ENCODE measurements around the gene ZNF813. TPM values are rescaled to one million over a fixed set of nuclear protein-coding genes. Genes with fewer than 3 reads are reported as not detected.
"Not testable (repeated sequence)": the region's sequence is repeated elsewhere in the genome, so short reads cannot be mapped to it uniquely, and the experiment has no call there.

Gene ZNF813
- total RNA-seq, 1 donor from 2014 or later, result 5.2 TPM

DNA sequence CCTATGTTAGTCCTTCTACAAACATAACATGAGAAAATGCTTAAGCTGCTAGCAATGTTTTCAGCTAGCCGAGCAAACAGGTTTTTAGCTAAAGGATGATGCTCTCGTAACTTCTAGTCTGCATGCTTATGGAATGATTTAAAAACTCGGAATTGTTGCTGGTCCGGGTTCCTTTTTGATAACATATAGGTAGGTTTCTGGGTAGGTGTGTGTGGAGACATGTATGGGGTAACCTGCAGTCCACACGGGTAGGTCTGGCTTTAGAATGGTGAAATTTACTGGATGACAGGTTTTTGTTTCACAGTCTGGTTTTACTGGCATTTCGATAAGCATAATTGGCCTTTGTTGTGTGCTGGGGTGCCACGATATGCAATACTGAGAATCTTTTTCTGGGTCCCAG lies 4.4 kb downstream of the ZNF813 start:
- peaks cover 2% of the 10 kb centered on the region for H3K9me3 Mint-ChIP-seq (ENCODE audit: unreplicated experiment)
- H3K4me1 Mint-ChIP-seq (ENCODE audit: low read depth, unreplicated experiment), result peaks cover 4% of the 10 kb centered on the region
- TF ChIP-seq, protein P1, sequence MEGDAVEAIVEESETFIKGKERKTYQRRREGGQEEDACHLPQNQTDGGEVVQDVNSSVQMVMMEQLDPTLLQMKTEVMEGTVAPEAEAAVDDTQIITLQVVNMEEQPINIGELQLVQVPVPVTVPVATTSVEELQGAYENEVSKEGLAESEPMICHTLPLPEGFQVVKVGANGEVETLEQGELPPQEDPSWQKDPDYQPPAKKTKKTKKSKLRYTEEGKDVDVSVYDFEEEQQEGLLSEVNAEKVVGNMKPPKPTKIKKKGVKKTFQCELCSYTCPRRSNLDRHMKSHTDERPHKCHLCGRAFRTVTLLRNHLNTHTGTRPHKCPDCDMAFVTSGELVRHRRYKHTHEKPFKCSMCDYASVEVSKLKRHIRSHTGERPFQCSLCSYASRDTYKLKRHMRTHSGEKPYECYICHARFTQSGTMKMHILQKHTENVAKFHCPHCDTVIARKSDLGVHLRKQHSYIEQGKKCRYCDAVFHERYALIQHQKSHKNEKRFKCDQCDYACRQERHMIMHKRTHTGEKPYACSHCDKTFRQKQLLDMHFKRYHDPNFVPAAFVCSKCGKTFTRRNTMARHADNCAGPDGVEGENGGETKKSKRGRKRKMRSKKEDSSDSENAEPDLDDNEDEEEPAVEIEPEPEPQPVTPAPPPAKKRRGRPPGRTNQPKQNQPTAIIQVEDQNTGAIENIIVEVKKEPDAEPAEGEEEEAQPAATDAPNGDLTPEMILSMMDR (IDR thresholded peaks at IDR 0.05; ENCODE audit: partially characterized antibody, unreplicated experiment), result no peak
- H3K36me3 Mint-ChIP-seq (ENCODE audit: unreplicated experiment), result peaks cover 6% of the 10 kb centered on the region
- H3K27ac Mint-ChIP-seq (ENCODE audit: unreplicated experiment), result no peak overlapping the region
- no peak for DNase-seq
- H3K27me3 Mint-ChIP-seq (ENCODE audit: unreplicated experiment), result no peaks in the 10 kb centered on the region
- no peak overlapping the region for H3K4me3 Mint-ChIP-seq (ENCODE audit: unreplicated experiment)

- not testable (repeated sequence) for H3K27ac Mint-ChIP-seq (ENCODE audit: unreplicated experiment); H3K4me3 Mint-ChIP-seq (ENCODE audit: unreplicated experiment); H3K27me3 Mint-ChIP-seq (ENCODE audit: unreplicated experiment); DNase-seq; H3K4me1 Mint-ChIP-seq (ENCODE audit: low read depth, unreplicated experiment)
- H3K9me3 Mint-ChIP-seq (ENCODE audit: unreplicated experiment), result peaks cover 13% of the 10 kb centered on the region
- H3K36me3 Mint-ChIP-seq (ENCODE audit: unreplicated experiment), result peaks cover 28% of the 10 kb centered on the region
Measured at GRCh38 chr19:53474832-53475231, 7.3 kb downstream of the ZNF813 start.

DNA sequence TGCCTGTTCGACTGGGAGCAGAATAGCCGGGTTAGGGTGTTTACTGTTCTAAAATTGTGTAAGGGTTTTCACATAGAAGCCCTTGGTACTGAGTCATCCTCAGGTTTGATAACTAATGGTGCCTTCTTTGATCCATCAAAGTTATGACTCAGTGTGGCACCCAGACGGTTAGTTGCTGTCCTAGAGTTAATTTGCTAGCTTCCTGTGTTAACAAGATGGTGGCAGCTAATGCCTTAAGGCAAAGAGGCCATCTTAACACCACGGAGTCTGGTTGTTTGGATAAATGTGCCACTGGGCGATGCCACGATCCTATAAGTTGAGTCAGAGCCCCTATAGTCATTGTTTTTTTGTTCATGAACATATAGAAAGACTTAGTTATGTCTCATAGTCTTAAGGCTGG lies 7.9 kb downstream of the ZNF813 start:
- Mint-ChIP-seq H3K36me3 (ENCODE audit: unreplicated experiment) (peaks cover 35% of the 10 kb centered on the region), H3K9me3 (ENCODE audit: unreplicated experiment) (peaks cover 18% of the 10 kb centered on the region)
- H3K4me3 Mint-ChIP-seq (ENCODE audit: unreplicated experiment); H3K27me3 Mint-ChIP-seq (ENCODE audit: unreplicated experiment); H3K4me1 Mint-ChIP-seq (ENCODE audit: low read depth, unreplicated experiment); DNase-seq; H3K27ac Mint-ChIP-seq (ENCODE audit: unreplicated experiment): not testable (repeated sequence)

DNA sequence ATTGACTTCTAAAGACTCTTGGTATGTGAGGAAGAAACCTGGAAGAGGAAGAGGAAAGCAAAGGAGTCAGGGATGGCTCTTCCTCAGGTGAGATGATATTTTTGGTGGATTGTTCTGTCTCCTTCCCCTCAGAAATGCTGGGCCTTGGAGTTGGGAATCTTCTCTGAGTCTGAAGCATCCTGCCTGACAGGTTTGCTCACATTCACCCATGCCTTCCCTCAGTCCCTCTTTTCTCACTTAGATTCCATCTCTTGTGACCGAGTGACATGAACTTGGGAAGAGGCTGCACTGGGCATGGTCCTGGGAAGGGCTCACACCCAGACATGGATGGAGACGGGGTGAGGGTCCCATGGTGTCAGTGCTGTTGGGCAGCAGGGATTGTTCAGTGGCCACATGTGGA lies 16.2 kb downstream of the ZNF813 start:
- not testable (repeated sequence) for H3K27me3 Mint-ChIP-seq (ENCODE audit: unreplicated experiment); H3K4me3 Mint-ChIP-seq (ENCODE audit: unreplicated experiment); DNase-seq; H3K27ac Mint-ChIP-seq (ENCODE audit: unreplicated experiment); H3K4me1 Mint-ChIP-seq (ENCODE audit: low read depth, unreplicated experiment)
- peaks cover 61% of the 10 kb centered on the region for H3K36me3 Mint-ChIP-seq (ENCODE audit: unreplicated experiment)
- peaks cover 25% of the 10 kb centered on the region for H3K9me3 Mint-ChIP-seq (ENCODE audit: unreplicated experiment)

DNA sequence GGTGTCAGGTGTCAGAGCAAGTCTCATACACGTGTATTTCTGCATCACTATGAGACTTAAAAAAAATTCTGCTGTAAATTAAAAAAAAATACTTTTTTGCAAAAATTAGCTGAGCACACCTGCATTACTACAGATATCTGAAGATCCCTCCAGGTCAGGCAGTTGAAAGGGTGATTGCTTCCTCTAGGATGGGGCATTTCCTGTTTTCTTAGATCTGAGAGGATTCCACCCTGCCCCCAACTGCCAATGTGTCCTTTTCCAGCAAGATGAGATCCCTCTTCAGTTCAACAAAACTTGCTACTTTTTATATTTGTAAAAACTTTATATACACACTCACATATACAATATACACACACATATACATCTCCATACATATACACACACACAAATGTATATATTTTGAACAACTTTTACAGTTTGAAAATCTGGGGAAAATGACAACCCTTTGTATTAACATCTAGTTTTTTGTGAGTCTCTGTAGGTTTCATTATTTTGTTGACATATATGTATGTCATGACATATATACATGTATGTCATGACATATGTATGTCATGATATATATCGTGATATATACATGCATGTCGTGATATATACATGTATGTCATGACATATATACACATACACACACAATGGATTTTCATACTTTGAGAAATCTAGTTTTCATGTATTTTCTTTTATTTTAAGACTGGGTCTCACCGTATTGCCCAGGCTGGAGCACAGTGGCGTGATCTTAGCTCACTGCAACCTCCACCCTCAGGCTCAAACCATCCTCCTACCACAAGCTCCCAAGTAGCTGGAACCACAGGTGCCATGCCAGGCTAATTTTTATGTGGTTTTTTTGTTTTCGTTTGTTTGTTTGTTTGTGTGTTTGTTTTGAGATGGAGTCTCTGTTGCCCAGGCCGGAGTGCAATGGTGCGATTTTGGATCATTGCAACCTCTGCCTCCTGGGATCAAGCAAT lies 17.8 kb downstream of the ZNF813 start:
- Mint-ChIP-seq H3K4me3 (ENCODE audit: unreplicated experiment) (no peak overlapping the region), H3K27me3 (ENCODE audit: unreplicated experiment) (peaks cover 3% of the 10 kb centered on the region), H3K36me3 (ENCODE audit: unreplicated experiment) (peaks cover 50% of the 10 kb centered on the region), H3K9me3 (ENCODE audit: unreplicated experiment) (peaks cover 20% of the 10 kb centered on the region), H3K27ac (ENCODE audit: unreplicated experiment) (no peak overlapping the region), H3K4me1 (ENCODE audit: low read depth, unreplicated experiment) (no peaks in the 10 kb centered on the region)
- TF ChIP-seq, protein P1 (IDR thresholded peaks at IDR 0.05; ENCODE audit: partially characterized antibody, unreplicated experiment), result no peak
- no peak for DNase-seq

DNA sequence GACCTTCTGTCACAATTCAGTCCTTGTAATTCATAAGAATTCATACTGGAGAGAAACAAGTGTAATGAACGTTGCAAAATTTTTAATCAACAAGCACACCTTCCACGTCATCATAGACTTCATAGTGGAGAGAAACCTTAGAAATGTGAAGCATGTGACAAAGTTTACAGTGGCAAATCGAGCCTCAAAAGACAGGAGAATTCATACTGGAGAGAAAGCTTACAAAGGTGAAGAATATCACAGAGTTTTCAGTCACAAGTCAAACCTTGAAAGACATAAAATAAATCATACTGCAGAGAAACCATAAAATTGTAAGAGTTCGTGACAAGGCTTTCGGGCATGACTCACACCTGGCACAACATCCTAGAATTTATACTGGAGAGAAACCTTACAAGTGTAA lies 24.6 kb downstream of the ZNF813 start:
- DNase-seq, result no peak
- Mint-ChIP-seq H3K36me3 (ENCODE audit: unreplicated experiment) (peaks cover 54% of the 10 kb centered on the region), H3K4me1 (ENCODE audit: low read depth, unreplicated experiment) (peaks cover 4% of the 10 kb centered on the region), H3K27ac (ENCODE audit: unreplicated experiment) (no peak overlapping the region), H3K27me3 (ENCODE audit: unreplicated experiment) (no peaks in the 10 kb centered on the region), H3K9me3 (ENCODE audit: unreplicated experiment) (peaks cover 16% of the 10 kb centered on the region), H3K4me3 (ENCODE audit: unreplicated experiment) (no peak overlapping the region)
- TF ChIP-seq, protein P1 (IDR thresholded peaks at IDR 0.05; ENCODE audit: partially characterized antibody, unreplicated experiment), result no peak

DNA sequence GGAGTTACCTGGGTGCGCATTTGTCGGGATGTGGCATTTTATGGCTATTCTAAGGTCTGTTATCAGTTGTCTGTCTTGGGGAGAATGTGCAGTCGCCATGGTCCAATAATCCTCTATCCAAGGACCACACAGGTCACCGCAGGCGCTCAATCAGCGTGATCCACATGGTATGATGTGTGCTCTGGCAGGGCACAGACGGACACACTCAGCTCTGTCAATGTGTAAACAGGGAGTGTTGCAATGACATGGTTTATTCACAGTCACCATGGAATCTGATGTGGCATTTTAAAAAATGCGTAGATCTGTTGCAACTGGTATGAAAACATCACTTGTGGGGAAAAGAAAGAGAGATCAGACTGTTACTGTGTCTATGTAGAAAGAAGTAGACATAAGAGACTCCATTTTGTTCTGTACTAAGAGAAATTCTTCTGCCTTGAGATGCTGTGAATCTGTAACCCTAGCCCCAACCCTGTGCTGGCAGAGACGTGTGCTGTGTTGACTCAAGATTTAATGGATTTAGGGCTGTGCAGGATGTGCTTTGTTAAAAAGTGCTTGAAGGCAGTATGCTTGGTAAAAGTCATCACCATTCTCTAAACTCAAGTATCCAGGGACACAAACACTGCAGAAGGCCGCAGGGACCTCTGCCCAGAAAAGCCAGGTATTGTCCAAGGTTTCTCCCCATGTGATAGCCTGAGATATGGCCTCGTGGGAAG lies 29.9 kb downstream of the ZNF813 start:
- peaks cover 22% of the 10 kb centered on the region for H3K36me3 Mint-ChIP-seq (ENCODE audit: unreplicated experiment)
- not testable (repeated sequence) for H3K9me3 Mint-ChIP-seq (ENCODE audit: unreplicated experiment); DNase-seq; H3K27me3 Mint-ChIP-seq (ENCODE audit: unreplicated experiment)
- peak overlapping the region; percentile 48 for H3K4me3 Mint-ChIP-seq (ENCODE audit: unreplicated experiment)
- H3K4me1 Mint-ChIP-seq (ENCODE audit: low read depth, unreplicated experiment), result peaks cover 21% of the 10 kb centered on the region
- H3K27ac Mint-ChIP-seq (ENCODE audit: unreplicated experiment), result peak overlapping the region; percentile 94

DNA sequence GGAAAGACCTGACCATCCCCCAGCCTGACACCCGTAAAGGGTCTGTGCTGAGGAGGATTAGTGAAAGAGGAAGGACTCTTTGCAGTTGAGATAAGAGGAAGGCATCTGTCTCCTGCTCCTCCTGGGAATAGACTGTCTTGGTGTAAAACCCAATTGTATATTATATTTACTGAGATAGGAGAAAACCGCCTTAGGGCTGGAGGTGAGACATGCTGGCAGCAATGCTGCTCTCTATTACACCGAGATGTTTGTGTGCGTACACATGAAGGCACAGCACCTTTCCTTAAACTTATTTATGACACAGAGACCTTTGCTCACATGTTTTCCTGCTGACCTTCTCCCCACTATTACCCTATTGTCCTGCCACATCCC lies 30.5 kb downstream of the ZNF813 start:
- Mint-ChIP-seq H3K27ac (ENCODE audit: unreplicated experiment) (peak overlapping the region; percentile 94), H3K36me3 (ENCODE audit: unreplicated experiment) (peaks cover 17% of the 10 kb centered on the region)

DNA sequence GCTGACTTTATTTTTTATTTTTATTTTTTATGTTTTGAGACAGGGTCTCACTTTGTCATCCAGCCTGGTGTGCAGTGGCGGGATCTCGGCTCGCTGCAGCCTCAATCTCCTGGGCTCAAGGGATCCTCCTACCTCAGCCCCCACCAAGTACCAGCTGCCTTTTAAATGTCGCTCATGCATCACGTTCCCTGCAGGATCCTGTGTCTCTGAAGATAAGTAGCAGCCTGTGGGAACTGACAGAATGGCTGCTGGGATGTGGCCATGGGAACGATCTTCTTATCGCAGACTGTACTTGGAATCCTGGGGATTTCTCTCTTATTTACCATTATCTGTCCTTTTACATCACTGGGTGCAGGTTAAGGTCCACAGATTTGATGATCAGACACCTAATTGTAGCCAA lies 35.6 kb downstream of the ZNF813 start:
- DNase-seq; H3K9me3 Mint-ChIP-seq (ENCODE audit: unreplicated experiment); H3K36me3 Mint-ChIP-seq (ENCODE audit: unreplicated experiment); H3K27me3 Mint-ChIP-seq (ENCODE audit: unreplicated experiment): not testable (repeated sequence)
- peaks cover 14% of the 10 kb centered on the region for H3K4me1 Mint-ChIP-seq (ENCODE audit: low read depth, unreplicated experiment)
- H3K27ac Mint-ChIP-seq (ENCODE audit: unreplicated experiment), result peak overlapping the region; percentile 87
- peak overlapping the region; percentile 46 for H3K4me3 Mint-ChIP-seq (ENCODE audit: unreplicated experiment)

More for the DNA sequence above, 30.5 kb downstream of the ZNF813 start:
- H3K9me3 Mint-ChIP-seq (ENCODE audit: unreplicated experiment); DNase-seq; H3K27me3 Mint-ChIP-seq (ENCODE audit: unreplicated experiment): not testable (repeated sequence)
- H3K4me3 Mint-ChIP-seq (ENCODE audit: unreplicated experiment), result peak overlapping the region; percentile 27
- H3K4me1 Mint-ChIP-seq (ENCODE audit: low read depth, unreplicated experiment), result peaks cover 21% of the 10 kb centered on the region
